Muscle layer of colon (tissue), 2 donors: Measurements from ENCODE around the gene TAF11.

Experiments used
- H3K27ac ChIP-seq: one replicate; pipeline ENCODE4 v1.7.0; 2013; ENCODE audit warnings: low read depth, mild to moderate bottlenecking, low read length, moderate library complexity
- H3K27me3 ChIP-seq, 2 donors: one replicate each; pipeline ENCODE4 v1.7.0; 2013; ENCODE audit warnings: low read length in 2 of 2, mild to moderate bottlenecking in 2 of 2; ENCODE audit not compliant: insufficient read depth in 2 of 2, control insufficient read depth in 1 of 2
- H3K36me3 ChIP-seq: one replicate; pipeline ENCODE4 v1.7.0; 2013; ENCODE audit warnings: mild to moderate bottlenecking, low read length; ENCODE audit not compliant: insufficient read depth
- H3K4me1 ChIP-seq: one replicate; pipeline ENCODE4 v1.7.0; 2013; ENCODE audit warnings: mild to moderate bottlenecking, low read length; ENCODE audit not compliant: insufficient read depth
- H3K4me3 ChIP-seq, 2 donors: one replicate each; pipeline ENCODE4 v1.7.0; 2013; ENCODE audit warnings: low read length in 2 of 2, low read depth in 1 of 2, mild to moderate bottlenecking in 1 of 2, moderate library complexity in 1 of 2
- H3K9ac ChIP-seq: one replicate; pipeline ENCODE4 v1.7.0; 2013; ENCODE audit warnings: low read length
- H3K9me3 ChIP-seq: one replicate; pipeline ENCODE4 v1.7.0; 2013; ENCODE audit warnings: mild to moderate bottlenecking, low read length
- donor health status: abdominal sarcoma.
- donor health status: Adenocarcinoma of cecum.

The TAF11 gene

GRCh38 chr6:34919651-34920050, 31.8 kb upstream of the TAF11 start:
- peaks cover 33% of the 10 kb centered on the region for H3K4me1 ChIP-seq
- H3K27ac ChIP-seq: no peak overlapping the region
- no peak overlapping the region for H3K4me3 ChIP-seq
- H3K27me3 ChIP-seq: no peaks in the 10 kb centered on the region
- H3K9ac ChIP-seq: no peak overlapping the region
- no peaks in the 10 kb centered on the region for H3K36me3 ChIP-seq
- no peaks in the 10 kb centered on the region for H3K9me3 ChIP-seq

GRCh38 chr6:34917626-34918285, 29.9 kb upstream of the TAF11 start:
- H3K27ac ChIP-seq: no peak overlapping the region
- no peaks in the 10 kb centered on the region for H3K9me3 ChIP-seq

GRCh38 chr6:34916348-34916967, 28.6 kb upstream of the TAF11 start:
- no peak overlapping the region for H3K27ac ChIP-seq
- H3K36me3 ChIP-seq: no peaks in the 10 kb centered on the region
- H3K9me3 ChIP-seq: no peaks in the 10 kb centered on the region
- no peak overlapping the region for H3K9ac ChIP-seq
- H3K4me3 ChIP-seq: no peak overlapping the region
- H3K27me3 ChIP-seq: no peaks in the 10 kb centered on the region
- peaks cover 15% of the 10 kb centered on the region for H3K4me1 ChIP-seq

More at GRCh38 chr6:34917626-34918285, 29.9 kb upstream of the TAF11 start:
- Histone ChIP-seq H3K4me1 (peaks cover 20% of the 10 kb centered on the region), H3K4me3 (no peak overlapping the region), H3K9ac (no peak overlapping the region), H3K27me3 (no peaks in the 10 kb centered on the region), H3K36me3 (no peaks in the 10 kb centered on the region)

- no peak overlapping the region for H3K9ac ChIP-seq
Observed at GRCh38 chr6:34914358-34914757, 26.5 kb upstream of the TAF11 start.

GRCh38 chr6:34912715-34913464, 25.0 kb upstream of the TAF11 start:
- Histone ChIP-seq H3K9me3 (no peaks in the 10 kb centered on the region), H3K4me3 (no peak overlapping the region), H3K4me1 (peaks cover 7% of the 10 kb centered on the region), H3K36me3 (no peaks in the 10 kb centered on the region), H3K9ac (no peak overlapping the region), H3K27me3 (no peaks in the 10 kb centered on the region), H3K27ac (no peak overlapping the region)

More at GRCh38 chr6:34914358-34914757, 26.5 kb upstream of the TAF11 start:
- Histone ChIP-seq H3K27me3 (no peaks in the 10 kb centered on the region), H3K4me1 (peaks cover 9% of the 10 kb centered on the region), H3K4me3 (no peak overlapping the region), H3K9me3 (no peaks in the 10 kb centered on the region), H3K27ac (no peak overlapping the region), H3K36me3 (no peaks in the 10 kb centered on the region)

- Histone ChIP-seq H3K27me3 (no peaks in the 10 kb centered on the region), H3K27ac (no peak overlapping the region), H3K4me3 (no peak overlapping the region), H3K9me3 (no peaks in the 10 kb centered on the region), H3K9ac (no peak overlapping the region), H3K36me3 (no peaks in the 10 kb centered on the region), H3K4me1 (peaks cover 7% of the 10 kb centered on the region)
Observed at GRCh38 chr6:34911822-34912221, 24.0 kb upstream of the TAF11 start.

GRCh38 chr6:34909320-34909883, 21.6 kb upstream of the TAF11 start:
- H3K27me3 ChIP-seq: no peaks in the 10 kb centered on the region
- H3K27ac ChIP-seq: no peak overlapping the region
- H3K9me3 ChIP-seq: no peaks in the 10 kb centered on the region
- H3K9ac ChIP-seq: no peak overlapping the region
- H3K4me3 ChIP-seq: no peak overlapping the region
- no peaks in the 10 kb centered on the region for H3K36me3 ChIP-seq
- no peaks in the 10 kb centered on the region for H3K4me1 ChIP-seq

- Histone ChIP-seq H3K27ac (no peak overlapping the region), H3K27me3 (no peaks in the 10 kb centered on the region), H3K4me3 (no peak overlapping the region), H3K9me3 (no peaks in the 10 kb centered on the region), H3K4me1 (no peaks in the 10 kb centered on the region), H3K9ac (no peak overlapping the region), H3K36me3 (no peaks in the 10 kb centered on the region)
Observed at GRCh38 chr6:34908194-34908593, 20.4 kb upstream of the TAF11 start.

- no peaks in the 10 kb centered on the region for H3K4me1 ChIP-seq
- H3K36me3 ChIP-seq: no peaks in the 10 kb centered on the region
- no peak overlapping the region for H3K4me3 ChIP-seq
- no peaks in the 10 kb centered on the region for H3K27me3 ChIP-seq
- no peak overlapping the region for H3K27ac ChIP-seq
- H3K9me3 ChIP-seq: no peaks in the 10 kb centered on the region
- H3K9ac ChIP-seq: no peak overlapping the region
Observed at GRCh38 chr6:34906826-34907225, 19.0 kb upstream of the TAF11 start.

- H3K27ac ChIP-seq: no peak overlapping the region
- no peak overlapping the region for H3K9ac ChIP-seq
- no peak overlapping the region for H3K4me3 ChIP-seq
- no peaks in the 10 kb centered on the region for H3K9me3 ChIP-seq
- no peaks in the 10 kb centered on the region for H3K27me3 ChIP-seq
- no peaks in the 10 kb centered on the region for H3K36me3 ChIP-seq
- no peaks in the 10 kb centered on the region for H3K4me1 ChIP-seq
Observed at GRCh38 chr6:34904990-34905613, 17.3 kb upstream of the TAF11 start.

GRCh38 chr6:34901930-34902329, 14.1 kb upstream of the TAF11 start:
- H3K27me3 ChIP-seq: no peaks in the 10 kb centered on the region
- no peak overlapping the region for H3K9ac ChIP-seq
- H3K27ac ChIP-seq: no peak overlapping the region
- H3K4me3 ChIP-seq: no peak overlapping the region
- H3K9me3 ChIP-seq: no peaks in the 10 kb centered on the region
- no peaks in the 10 kb centered on the region for H3K36me3 ChIP-seq
- H3K4me1 ChIP-seq: no peaks in the 10 kb centered on the region
